ENCODE measurements around the gene NECAP2.
A peak's percentile ranks its signal among the peaks of the same experiment; 100 is the strongest.

NECAP2 gene, protein sequence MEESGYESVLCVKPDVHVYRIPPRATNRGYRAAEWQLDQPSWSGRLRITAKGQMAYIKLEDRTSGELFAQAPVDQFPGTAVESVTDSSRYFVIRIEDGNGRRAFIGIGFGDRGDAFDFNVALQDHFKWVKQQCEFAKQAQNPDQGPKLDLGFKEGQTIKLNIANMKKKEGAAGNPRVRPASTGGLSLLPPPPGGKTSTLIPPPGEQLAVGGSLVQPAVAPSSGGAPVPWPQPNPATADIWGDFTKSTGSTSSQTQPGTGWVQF

GRCh38 chr1:16440470-16441281, at the start of gene NECAP2:
TSS of gene NECAP2 (plus strand) at chr1:16440724. CDS start at chr1:16440762, 38 bp downstream.
- DNase-seq, result peak; percentile 64

GRCh38 chr1:16391411-16391810, 49.1 kb upstream of the NECAP2 start:
- no peak for DNase-seq

DNA sequence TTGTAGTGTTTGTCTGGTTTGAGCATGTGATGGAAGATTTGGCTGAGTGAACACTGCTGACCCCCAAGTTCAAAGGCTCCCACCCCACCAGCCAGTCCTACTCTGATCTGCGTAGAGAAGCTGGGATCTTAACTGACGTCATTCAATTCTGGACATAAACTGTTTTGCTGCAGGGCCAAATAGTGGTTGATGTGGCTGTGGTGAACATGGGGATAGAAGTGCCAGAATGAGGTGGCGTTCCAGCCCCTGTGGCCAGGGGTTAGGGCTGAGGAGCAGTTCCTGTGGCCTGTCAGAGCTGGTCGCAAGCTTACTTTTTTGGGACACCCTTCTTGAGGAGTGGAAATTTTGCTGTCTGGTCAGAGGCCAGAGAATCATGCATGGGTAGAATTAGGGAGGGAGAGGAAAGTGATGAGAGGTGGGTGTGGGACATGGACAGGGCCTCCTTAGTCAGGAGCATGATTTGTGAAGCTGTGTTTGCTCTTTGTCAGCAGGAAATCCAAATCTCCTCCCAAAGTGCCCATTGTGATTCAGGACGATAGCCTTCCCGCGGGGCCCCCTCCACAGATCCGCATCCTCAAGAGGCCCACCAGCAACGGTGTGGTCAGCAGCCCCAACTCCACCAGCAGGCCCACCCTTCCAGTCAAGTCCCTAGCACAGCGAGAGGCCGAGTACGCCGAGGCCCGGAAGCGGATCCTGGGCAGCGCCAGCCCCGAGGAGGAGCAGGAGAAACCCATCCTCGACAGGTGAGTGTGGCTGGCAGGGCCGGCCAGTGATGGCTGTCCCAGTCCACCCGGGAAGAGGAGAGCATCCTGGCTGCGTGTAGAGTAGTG, 47.6 kb upstream of the NECAP2 start:
- no peak for DNase-seq

DNA sequence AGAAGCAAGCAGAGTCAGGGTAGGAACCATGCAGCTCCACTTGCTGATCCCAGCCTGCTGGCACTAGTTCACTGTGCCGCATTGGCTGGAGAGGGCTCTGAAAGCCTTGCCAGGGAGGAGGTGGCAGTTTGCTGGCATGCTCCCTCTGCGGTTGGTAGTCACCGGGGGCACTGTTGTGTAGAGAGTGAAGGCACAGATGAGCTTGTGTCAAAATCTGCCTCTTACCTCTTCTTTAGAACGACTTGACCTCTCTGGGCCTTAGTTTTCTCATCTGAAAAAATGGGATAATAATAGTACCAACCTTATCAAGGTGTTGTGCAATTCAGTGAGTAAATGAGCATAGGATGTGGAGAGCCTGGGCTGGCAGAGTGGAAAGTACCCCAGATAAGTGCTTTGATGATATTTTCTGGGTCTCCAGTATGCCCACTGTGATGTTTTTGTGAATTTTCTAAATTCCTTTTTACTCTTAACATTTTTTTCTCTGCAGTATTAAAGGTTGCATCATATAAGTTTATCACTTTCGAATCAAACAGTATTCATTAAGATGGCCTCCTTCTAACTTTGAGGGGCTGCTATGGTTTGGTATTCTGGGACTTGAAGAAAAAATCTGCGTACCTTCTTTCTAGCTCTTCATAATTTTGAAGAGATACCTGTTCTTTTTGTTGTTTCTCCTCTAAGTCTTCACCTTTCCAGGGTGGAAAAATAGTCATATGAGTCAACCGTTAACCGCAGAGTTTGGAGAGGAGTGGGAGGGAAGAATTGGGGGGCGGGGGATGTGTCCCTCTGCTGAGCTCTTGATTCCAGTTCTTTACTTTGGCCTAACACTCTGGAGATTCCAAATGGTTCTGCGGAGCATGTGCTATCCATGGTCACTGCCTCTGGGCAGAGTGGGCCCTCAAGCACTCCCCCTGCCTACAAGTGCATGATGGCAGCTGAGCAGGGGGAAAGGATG, 46.7 kb upstream of the NECAP2 start:
- DNase-seq, result no peak

DNA sequence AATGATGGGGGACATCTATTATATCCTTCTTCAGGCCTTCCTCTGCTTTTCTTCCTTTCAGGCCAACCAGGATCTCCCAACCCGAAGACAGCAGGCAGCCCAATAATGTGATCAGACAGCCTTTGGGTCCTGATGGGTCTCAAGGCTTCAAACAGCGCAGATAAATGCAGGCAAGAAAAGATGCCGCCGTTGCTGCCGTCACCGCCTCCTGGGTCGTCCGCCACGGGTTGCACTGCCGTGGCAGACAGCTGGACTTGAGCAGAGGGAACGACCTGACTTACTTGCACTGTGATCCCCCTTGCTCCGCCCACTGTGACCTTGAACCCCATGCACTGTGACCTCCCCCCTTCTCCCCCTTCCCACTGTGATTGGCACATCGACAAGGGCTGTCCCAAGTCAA, 45.5 kb upstream of the NECAP2 start:
- DNase-seq, result no peak

DNA sequence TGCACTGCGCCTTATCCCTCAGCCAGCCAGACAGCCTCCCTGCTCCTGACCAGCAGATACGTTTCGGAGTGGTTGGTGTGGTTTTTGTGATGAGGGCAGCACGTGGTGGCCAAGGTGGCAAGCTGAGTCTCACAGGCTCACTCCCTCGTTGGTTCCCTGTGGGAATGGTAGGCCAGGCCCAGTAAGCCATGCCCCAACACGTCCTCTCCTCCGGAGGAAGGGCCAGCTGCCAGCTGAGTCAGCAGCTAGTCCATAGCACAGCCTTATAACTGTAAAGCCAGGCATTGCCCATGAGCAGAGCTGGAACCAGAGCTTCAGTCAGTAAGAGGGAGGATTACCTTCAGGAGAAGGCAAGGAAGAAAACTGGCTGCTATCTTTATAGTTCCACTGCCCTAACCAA, 43.9 kb upstream of the NECAP2 start:
- DNase-seq, result no peak

- no peak for DNase-seq
Observed at GRCh38 chr1:16397120-16397519, 43.4 kb upstream of the NECAP2 start.

GRCh38 chr1:16398371-16398953, 42.1 kb upstream of the NECAP2 start:
- DNase-seq, result no peak

GRCh38 chr1:16402742-16403141, 37.8 kb upstream of the NECAP2 start:
- no peak for DNase-seq

DNA sequence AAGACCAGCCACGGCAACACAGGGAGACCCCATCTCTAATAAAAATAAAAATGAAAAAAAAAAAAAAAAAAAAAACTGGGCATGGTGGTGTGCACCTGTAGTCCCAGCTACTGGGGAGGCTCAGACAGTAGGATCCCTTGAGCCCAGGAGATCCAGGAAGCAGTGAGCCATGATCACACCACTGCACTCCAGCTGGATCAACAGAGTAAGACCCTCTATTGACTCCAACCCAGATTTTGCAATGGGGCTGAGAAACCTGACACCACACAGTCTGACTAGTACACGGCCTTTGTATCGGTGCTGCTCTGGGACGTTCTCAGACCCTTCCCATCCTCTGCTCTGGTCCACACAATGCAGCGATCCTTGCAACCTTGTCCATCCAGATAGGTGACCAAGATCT, 35.1 kb upstream of the NECAP2 start:
- DNase-seq, result no peak

DNA sequence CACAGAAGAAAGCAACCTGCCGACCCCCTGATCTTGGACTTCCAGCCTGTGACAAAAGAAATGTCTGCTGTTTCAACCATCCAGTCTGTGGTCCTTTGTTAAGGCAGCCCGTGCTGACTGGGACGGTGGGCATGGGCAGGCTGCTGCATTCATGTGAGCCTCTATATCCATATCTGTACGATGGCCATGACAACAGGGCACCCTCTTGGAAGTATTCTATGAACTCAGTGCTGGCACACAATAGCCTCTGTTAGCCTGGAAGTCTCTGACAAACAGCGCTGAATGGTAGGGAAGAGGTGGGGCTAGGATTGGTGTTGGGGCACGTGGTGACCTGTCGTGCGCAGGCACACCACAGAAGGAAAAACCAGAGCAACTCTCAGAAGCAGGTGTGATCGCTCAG, 33.7 kb upstream of the NECAP2 start:
- DNase-seq, result no peak

- no peak for DNase-seq
Observed at GRCh38 chr1:16409536-16410152, 30.9 kb upstream of the NECAP2 start.

DNA sequence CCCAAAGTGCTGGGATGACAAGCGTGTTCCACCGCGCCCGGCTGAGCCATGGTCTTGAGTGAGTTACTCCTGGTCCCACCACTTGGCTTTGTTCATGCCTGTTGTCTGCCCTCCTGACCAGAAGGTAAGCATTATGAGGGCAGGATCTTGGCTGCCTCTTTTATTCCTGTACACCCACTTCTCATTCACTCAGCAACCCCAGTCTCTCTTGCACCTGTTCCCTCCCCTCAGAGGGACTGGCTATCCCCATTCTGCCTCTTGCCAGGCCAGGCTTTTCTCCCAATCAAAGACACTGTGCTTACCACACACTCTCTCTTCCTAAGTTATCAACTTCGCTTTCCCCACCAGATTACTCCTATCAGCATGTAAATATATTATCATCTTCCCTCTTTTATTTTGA, 29.7 kb upstream of the NECAP2 start:
- DNase-seq, result no peak

GRCh38 chr1:16413191-16413590, 27.3 kb upstream of the NECAP2 start:
- DNase-seq, result no peak

DNA sequence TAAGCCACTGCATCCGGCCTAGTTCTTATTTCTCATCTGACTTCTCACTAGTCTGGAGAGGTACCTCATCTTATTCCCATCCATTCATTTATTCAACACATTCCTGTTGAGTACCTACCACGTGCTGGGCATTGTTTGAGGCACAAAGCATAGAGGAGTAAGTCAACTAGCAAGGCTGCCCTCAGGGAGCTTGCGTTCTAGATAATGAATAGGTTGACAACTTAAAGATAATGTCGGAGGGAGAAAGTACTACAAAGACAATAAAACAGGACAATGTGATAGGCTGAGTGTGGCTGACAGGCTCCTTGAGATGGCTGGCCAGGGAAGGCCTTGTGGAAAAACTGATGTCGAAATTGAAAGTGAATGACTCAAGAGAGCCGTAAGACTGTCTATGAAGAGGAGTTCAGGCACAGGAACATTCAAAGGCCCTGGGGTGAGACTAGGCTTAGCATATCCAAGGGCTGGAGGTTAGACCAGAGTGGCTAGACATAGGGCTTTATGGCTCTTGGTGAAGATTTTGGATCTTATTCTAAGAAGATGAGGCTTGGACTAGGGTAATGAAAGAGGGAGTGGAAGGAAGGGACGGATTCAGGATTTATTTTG, 21.6 kb upstream of the NECAP2 start:
- no peak for DNase-seq

DNA sequence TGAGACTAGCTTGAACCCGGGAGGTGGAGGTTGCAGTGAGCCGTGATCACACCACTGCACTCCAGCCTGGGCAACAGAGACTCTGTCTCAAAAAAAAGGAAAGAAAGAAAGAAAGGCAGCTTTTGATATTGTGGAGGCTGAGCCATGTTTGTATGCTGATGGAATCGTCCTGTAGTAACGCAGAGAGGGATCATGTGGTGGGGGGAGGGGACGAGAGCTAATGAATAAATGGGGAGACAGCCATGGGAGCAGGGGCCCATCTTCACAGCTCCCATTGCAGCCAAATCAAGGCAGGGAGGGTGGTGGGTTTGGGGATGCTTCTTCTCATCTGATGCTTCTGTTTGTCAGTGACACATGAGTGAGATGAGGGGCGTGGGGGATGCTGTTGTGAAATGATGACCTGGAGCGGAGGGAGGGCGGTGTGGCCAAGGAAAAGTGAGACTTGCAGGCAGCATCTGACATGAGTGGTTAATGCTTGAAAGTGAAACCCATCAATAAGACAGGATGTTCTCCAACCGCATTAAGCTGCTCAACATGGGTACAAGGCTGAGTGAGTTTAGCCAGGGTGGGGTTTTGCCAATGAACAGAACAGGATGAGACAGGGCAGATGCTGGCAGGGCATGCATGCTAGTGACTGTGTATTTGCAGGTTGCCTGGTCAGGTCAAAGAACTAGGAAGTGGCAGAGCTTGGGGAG, 20.0 kb upstream of the NECAP2 start:
- no peak for DNase-seq

- DNase-seq, result no peak
Observed at GRCh38 chr1:16421201-16421600, 19.3 kb upstream of the NECAP2 start.

GRCh38 chr1:16422041-16422440, 18.5 kb upstream of the NECAP2 start:
- DNase-seq, result no peak

- DNase-seq, result no peak
Observed at GRCh38 chr1:16425125-16426025, 15.1 kb upstream of the NECAP2 start.
